Measurements from ENCODE around the gene ZNF274. TPM values are rescaled to one million over a fixed set of nuclear protein-coding genes. Genes with fewer than 3 reads are reported as not detected.
A peak's percentile ranks its signal among the peaks of the same experiment; 100 is the strongest.

ZNF274 gene
- total and polyA plus RNA-seq, 9 of the 15 experiments (the other 6 are each of a cell fraction or from before 2014, with no cell fraction given), result 5.2 to 37.0 (median 28.1) TPM

GRCh38 chr19:58154679-58155648, 27.9 kb upstream of the ZNF274 start (continued):
- no peak for TF ChIP-seq NFYB (IDR thresholded peaks at IDR 0.05; ENCODE audit: extremely low read depth, insufficient read length)
- TF ChIP-seq GTF3C2 (IDR thresholded peaks at IDR 0.05; ENCODE audit: borderline replicate concordance, extremely low read depth, insufficient read length), result no peak
- peak; percentile 84 to 89 (median 85) for TF ChIP-seq CTCF (IDR thresholded peaks at IDR 0.05 in 2 of 3, conservative IDR thresholded peaks at IDR 0.05 in 1 of 3; ENCODE audit: insufficient read depth in 2 of 3, low read depth in 1 of 3, low read length in 3 of 3)
- no peak for TF ChIP-seq HDAC8 (tag; IDR thresholded peaks at IDR 0.05)
- peak; percentile 29 for TF ChIP-seq ATF7 (IDR thresholded peaks at IDR 0.05)
- no peak for TF ChIP-seq NR2F6 (CRISPR knock-in tag; IDR thresholded peaks at IDR 0.05)
- peak; percentile 80 for TF ChIP-seq ZBTB40 (IDR thresholded peaks at IDR 0.05)
- TF ChIP-seq ZBTB40 (CRISPR knock-in tag; IDR thresholded peaks at IDR 0.05), result no peak
- TF ChIP-seq NKRF (IDR thresholded peaks at IDR 0.05; ENCODE audit: borderline replicate concordance), result no peak
